H9 (cell line): Measurements from ENCODE around the gene UBE2D1. TPM values are rescaled to one million over a fixed set of nuclear protein-coding genes. Genes with fewer than 3 reads are reported as not detected.
A peak's percentile ranks its signal among the peaks of the same experiment; 100 is the strongest.

Experiments
- DNase-seq: peaks from one replicate; pipeline ENCODE4 v3.0.0-alpha.2; 2017
- H2AFZ ChIP-seq: one replicate; pipeline ENCODE4 v1.6.1; 2013; ENCODE audit warnings: mild to moderate bottlenecking, low read length, control low read depth, moderate library complexity
- H2AK5ac ChIP-seq: 2 replicates; pipeline ENCODE4 v1.6.1; 2013; ENCODE audit warnings: low read length, control low read depth, mixed read lengths; ENCODE audit not compliant: insufficient read length
- H2BK120ac ChIP-seq: one replicate; pipeline ENCODE4 v1.6.1; 2013; ENCODE audit warnings: low read depth, mild to moderate bottlenecking, low read length, control low read depth, inconsistent platforms; ENCODE audit not compliant: poor library complexity, severe bottlenecking
- H2BK12ac ChIP-seq: 2 replicates; pipeline ENCODE4 v1.6.1; 2013; ENCODE audit warnings: low read length, control low read depth, mixed read lengths, low read depth; ENCODE audit not compliant: insufficient read length
- H2BK15ac ChIP-seq: 2 replicates; pipeline ENCODE4 v1.6.1; 2013; ENCODE audit warnings: low read depth, low read length, control low read depth
- H2BK20ac ChIP-seq: one replicate; pipeline ENCODE4 v1.6.1; 2013; ENCODE audit warnings: low read depth, mild to moderate bottlenecking, low read length, control low read depth, inconsistent platforms; ENCODE audit not compliant: poor library complexity, severe bottlenecking
- H2BK5ac ChIP-seq: 2 replicates; pipeline ENCODE4 v1.6.1; 2013; ENCODE audit warnings: low read length, control low read depth, mixed read lengths; ENCODE audit not compliant: insufficient read length
- H3K14ac ChIP-seq: 2 replicates; pipeline ENCODE4 v1.6.1; 2013; ENCODE audit warnings: low read length, control low read depth; ENCODE audit not compliant: insufficient read depth
- H3K18ac ChIP-seq: 2 replicates; pipeline ENCODE4 v1.6.1; 2013; ENCODE audit warnings: low read depth, mild to moderate bottlenecking, mixed read lengths, low read length, control low read depth; ENCODE audit not compliant: insufficient read length
- H3K23ac ChIP-seq: 2 replicates; pipeline ENCODE4 v1.6.1; 2013; ENCODE audit warnings: low read length, control low read depth, mixed read lengths, low read depth; ENCODE audit not compliant: insufficient read length
- H3K23me2 ChIP-seq: 2 replicates; pipeline ENCODE4 v1.6.1; 2013; ENCODE audit warnings: low read depth, mild to moderate bottlenecking, mixed read lengths, low read length, control low read depth; ENCODE audit not compliant: insufficient read length, poor library complexity, severe bottlenecking
- H3K27ac ChIP-seq: 2 replicates; pipeline ENCODE4 v1.5.1; 2013; ENCODE audit warnings: low read length, control low read depth, mixed read lengths, low read depth; ENCODE audit not compliant: insufficient read length
- H3K27me3 ChIP-seq: 2 replicates; pipeline ENCODE4 v1.6.1; 2013; ENCODE audit warnings: low read length, control low read depth, inconsistent platforms; ENCODE audit not compliant: insufficient read depth
- H3K4ac ChIP-seq: 2 replicates; pipeline ENCODE4 v1.6.1; 2013; ENCODE audit warnings: low read depth, mild to moderate bottlenecking, control low read depth, inconsistent platforms, low read length, moderate library complexity
- H3K4me1 ChIP-seq: 2 replicates; pipeline ENCODE4 v1.6.1; 2013; ENCODE audit warnings: low read length, control low read depth, inconsistent platforms; ENCODE audit not compliant: insufficient read depth
- H3K4me2 ChIP-seq: 2 replicates; pipeline ENCODE4 v1.6.1; 2013; ENCODE audit warnings: low read length, control low read depth, mixed read lengths; ENCODE audit not compliant: insufficient read length, insufficient read depth
- H3K56ac ChIP-seq: 2 replicates; pipeline ENCODE4 v1.6.1; 2013; ENCODE audit warnings: low read depth, mild to moderate bottlenecking, mixed read lengths, low read length, control low read depth; ENCODE audit not compliant: insufficient read length
- H3K79me1 ChIP-seq: 2 replicates; pipeline ENCODE4 v1.6.1; 2013; ENCODE audit warnings: low read depth, mild to moderate bottlenecking, moderate library complexity, low read length, control low read depth, inconsistent platforms; ENCODE audit not compliant: insufficient read depth, poor library complexity, severe bottlenecking
- H3K79me2 ChIP-seq: 2 replicates; pipeline ENCODE4 v1.6.1; 2013; ENCODE audit warnings: low read length, control low read depth, inconsistent platforms; ENCODE audit not compliant: insufficient read depth
- H3K9ac ChIP-seq: 2 replicates; pipeline ENCODE4 v1.6.1; 2013; ENCODE audit warnings: low read length, control low read depth, mixed read lengths; ENCODE audit not compliant: insufficient read length; ENCODE audit errors: extremely low read depth
- H3K9me3 ChIP-seq: one replicate; pipeline ENCODE4 v1.6.1; 2013; ENCODE audit warnings: low read depth, low read length, inconsistent platforms; ENCODE audit not compliant: control insufficient read depth
- H3T11ph ChIP-seq: one replicate; pipeline ENCODE4 v1.6.1; 2013; ENCODE audit warnings: mild to moderate bottlenecking, low read length, control low read depth, inconsistent platforms
- H4K20me1 ChIP-seq: one replicate; pipeline ENCODE4 v1.6.1; 2013; ENCODE audit not compliant: control insufficient read depth, insufficient read length, insufficient read depth
- H4K5ac ChIP-seq: 2 replicates; pipeline ENCODE4 v1.6.1; 2013; ENCODE audit warnings: low read depth, mild to moderate bottlenecking, mixed read lengths, low read length, control low read depth; ENCODE audit not compliant: insufficient read length
- H4K8ac ChIP-seq: replicated peaks from 2 replicates; pipeline ENCODE4 v1.6.1; 2013; ENCODE audit warnings: low read length, control low read depth, mixed read lengths, low read depth; ENCODE audit not compliant: insufficient read length
- H4K91ac ChIP-seq: 2 replicates; pipeline ENCODE4 v1.6.1; 2013; ENCODE audit warnings: low read depth, mild to moderate bottlenecking, moderate library complexity, mixed read lengths, low read length, control low read depth; ENCODE audit not compliant: insufficient read length
- H3K27ac Mint-ChIP-seq, 3 experiments: 2 replicates in 2 of 3; 3 replicates in 1 of 3; pipeline ENCODE4 v1.8.0; 2020 to 2021; ENCODE audit warnings: mixed read lengths in 3 of 3, mild to moderate bottlenecking in 1 of 3, moderate library complexity in 1 of 3
- H3K27me3 Mint-ChIP-seq: 2 replicates; pipeline ENCODE4 v1.8.0; 2021; ENCODE audit warnings: low read depth, mild to moderate bottlenecking, moderate library complexity, mixed read lengths
- H3K36me3 Mint-ChIP-seq, 3 experiments: 2 replicates in 2 of 3; 3 replicates in 1 of 3; pipeline ENCODE4 v1.8.0; 2020 to 2021; ENCODE audit warnings: low read depth in 3 of 3, mixed read lengths in 3 of 3; ENCODE audit not compliant: insufficient read depth in 1 of 3
- H3K4me1 Mint-ChIP-seq, 2 experiments: 2 replicates each; pipeline ENCODE4 v1.8.0; 2020; ENCODE audit warnings: mixed read lengths in 2 of 2
- H3K4me3 Mint-ChIP-seq, 2 experiments: 2 replicates in 1 of 2; 3 replicates in 1 of 2; pipeline ENCODE4 v1.8.0; 2020 to 2021; ENCODE audit warnings: mild to moderate bottlenecking in 2 of 2, mixed read lengths in 2 of 2, moderate library complexity in 1 of 2
- H3K9me3 Mint-ChIP-seq, 2 experiments: 2 replicates in 1 of 2; 3 replicates in 1 of 2; pipeline ENCODE4 v1.8.0; 2020; ENCODE audit warnings: mild to moderate bottlenecking in 2 of 2, mixed read lengths in 2 of 2, moderate library complexity in 1 of 2
- WGBS: extraction: QIAGEN DNeasy Blood & Tissue Kit; methylation state at CpG from one replicate; pipeline ENCODE4 v1.1.7; 2013; ENCODE audit warnings: missing lambda C conversion rate, low lambda C conversion rate, mixed read lengths; ENCODE audit not compliant: insufficient read length; ENCODE audit errors: extremely low coverage; 5-methylcytosine and 5-hydroxymethylcytosine counted together
- total RNA-seq: library from RNA; stranded (reverse); gene quantifications from 2 replicates; pipeline ENCODE4 v1.2.1, GENCODE V29; 2021
- TF ChIP-seq, protein P1 (sequence below): fragments of 200-600 bp; sonication (generic); conservative IDR thresholded peaks from 3 replicates; pipeline ENCODE4 v1.8.0; 2021; ENCODE audit warnings: antibody characterized with exemption, mild to moderate bottlenecking

The UBE2D1 gene
- total RNA-seq, 1 experiment from 2014 or later = 26.8 TPM

DNA sequence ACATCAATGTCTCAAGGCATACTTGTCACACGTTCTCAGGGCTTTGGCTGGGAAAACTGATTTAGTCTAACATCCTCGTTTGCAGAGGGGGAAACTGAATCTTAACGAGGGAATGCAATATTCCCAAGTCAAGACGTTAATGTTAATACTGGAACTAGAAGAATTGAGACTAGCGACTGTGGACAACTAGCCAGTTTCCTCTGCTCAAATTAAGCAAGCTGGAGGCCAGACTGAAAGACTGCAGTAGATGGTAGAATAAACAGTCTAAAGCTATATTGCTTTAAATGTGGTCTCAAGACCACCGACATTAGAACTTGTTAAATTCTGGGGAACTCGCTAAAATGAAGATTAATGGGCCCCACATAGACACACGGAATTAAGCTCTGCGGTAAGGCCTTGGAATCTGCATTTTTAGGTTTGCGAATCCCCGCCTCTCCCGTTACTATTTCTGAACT lies 49.8 kb downstream of the UBE2D1 start:
- H3K9me3 ChIP-seq = no peaks in the 10 kb centered on the region
- H2BK12ac ChIP-seq = no peak overlapping the region
- H3K9ac ChIP-seq = peak overlapping the region; percentile 64
- peak overlapping the region; percentile 67 for H3K4me2 ChIP-seq
- no peak overlapping the region for H3K23ac ChIP-seq
- no peaks in the 10 kb centered on the region for H3K79me1 ChIP-seq
- Mint-ChIP-seq H3K9me3 (no peaks in the 10 kb centered on the region; a peak in 1 of 5 replicates), H3K27me3 (peaks cover 3% of the 10 kb centered on the region), H3K4me3 (peak overlapping the region; percentile 98 to 99), H3K36me3 (peaks cover 16 to 37% (median 32%) of the 10 kb centered on the region in 3 experiments), H3K4me1 (peaks cover 12 to 15% of the 10 kb centered on the region in 2 experiments), H3K27ac (0 out of 7 replicates have a peak overlapping the region, but pooled peaks of 1 of the 3 experiments have one; percentile 31)
- H3K27me3 ChIP-seq = no peaks in the 10 kb centered on the region
- DNase-seq = no peak
- WGBS = no CpG with 5 or more reads among the region's 12 CpGs
- no peak overlapping the region for H2BK120ac ChIP-seq
- TF ChIP-seq, protein P1, sequence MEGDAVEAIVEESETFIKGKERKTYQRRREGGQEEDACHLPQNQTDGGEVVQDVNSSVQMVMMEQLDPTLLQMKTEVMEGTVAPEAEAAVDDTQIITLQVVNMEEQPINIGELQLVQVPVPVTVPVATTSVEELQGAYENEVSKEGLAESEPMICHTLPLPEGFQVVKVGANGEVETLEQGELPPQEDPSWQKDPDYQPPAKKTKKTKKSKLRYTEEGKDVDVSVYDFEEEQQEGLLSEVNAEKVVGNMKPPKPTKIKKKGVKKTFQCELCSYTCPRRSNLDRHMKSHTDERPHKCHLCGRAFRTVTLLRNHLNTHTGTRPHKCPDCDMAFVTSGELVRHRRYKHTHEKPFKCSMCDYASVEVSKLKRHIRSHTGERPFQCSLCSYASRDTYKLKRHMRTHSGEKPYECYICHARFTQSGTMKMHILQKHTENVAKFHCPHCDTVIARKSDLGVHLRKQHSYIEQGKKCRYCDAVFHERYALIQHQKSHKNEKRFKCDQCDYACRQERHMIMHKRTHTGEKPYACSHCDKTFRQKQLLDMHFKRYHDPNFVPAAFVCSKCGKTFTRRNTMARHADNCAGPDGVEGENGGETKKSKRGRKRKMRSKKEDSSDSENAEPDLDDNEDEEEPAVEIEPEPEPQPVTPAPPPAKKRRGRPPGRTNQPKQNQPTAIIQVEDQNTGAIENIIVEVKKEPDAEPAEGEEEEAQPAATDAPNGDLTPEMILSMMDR = no peak
- no peaks in the 10 kb centered on the region for H3K4me1 ChIP-seq
- H2AFZ ChIP-seq = no peak overlapping the region
- no peaks in the 10 kb centered on the region for H4K20me1 ChIP-seq
- no peak overlapping the region for H3T11ph ChIP-seq
- H4K91ac ChIP-seq = no peak overlapping the region
- H3K14ac ChIP-seq = no peak overlapping the region
- peaks cover 9% of the 10 kb centered on the region; the same call in 1 of the 2 replicates for H3K79me2 ChIP-seq
- no peak overlapping the region for H2BK5ac ChIP-seq
- no peak overlapping the region for H2BK20ac ChIP-seq
- H3K23me2 ChIP-seq = no peaks in the 10 kb centered on the region
- no peak overlapping the region for H2AK5ac ChIP-seq
- no peak overlapping the region for H2BK15ac ChIP-seq
- no peak overlapping the region for H3K4ac ChIP-seq
- H3K56ac ChIP-seq = no peak overlapping the region
- no peak overlapping the region for H4K8ac ChIP-seq
- H4K5ac ChIP-seq = no peak overlapping the region
- no peak overlapping the region for H3K27ac ChIP-seq
- H3K18ac ChIP-seq = no peak overlapping the region
